ENCODE data around the gene COX18.
A peak's percentile ranks its signal among the peaks of the same experiment; 100 is the strongest.

Gene COX18

DNA sequence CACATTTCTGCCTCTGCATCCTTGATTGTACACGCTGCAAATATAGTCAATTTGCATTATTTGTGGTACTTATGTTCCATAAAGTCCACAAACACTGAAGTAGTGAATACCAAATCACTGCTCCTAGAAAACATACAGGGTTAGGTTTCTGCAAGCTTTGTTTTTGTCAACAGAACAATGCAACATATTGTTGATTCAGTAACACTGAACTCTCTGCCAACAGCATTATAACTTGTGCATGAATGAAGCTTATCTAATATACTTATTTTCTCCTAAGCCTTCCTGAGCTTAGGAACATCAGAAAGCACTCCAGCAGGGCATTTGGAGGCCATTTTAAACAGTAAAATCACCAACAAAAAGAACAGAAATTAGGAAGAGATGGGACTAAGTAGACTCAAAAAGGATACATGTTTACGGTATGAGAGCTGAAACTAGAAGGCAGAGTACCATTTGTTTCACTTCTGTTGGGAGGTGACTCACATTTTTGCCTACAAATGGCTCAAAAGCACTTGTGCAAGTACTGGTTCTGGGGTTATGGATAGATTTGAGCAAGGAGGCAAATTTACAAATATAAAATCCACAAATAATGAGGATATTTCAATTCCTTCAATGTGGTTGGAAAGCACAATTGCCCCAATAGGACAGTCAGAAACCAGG is 14.1 kb downstream of the COX18 start:
- in situ Hi-C loops (cut with MboI; ENCODE audit: low pct_unique_long_range_greater_than_20kb, low sequenced_read_pairs): no loop called here
- no peak for DNase-seq

DNA sequence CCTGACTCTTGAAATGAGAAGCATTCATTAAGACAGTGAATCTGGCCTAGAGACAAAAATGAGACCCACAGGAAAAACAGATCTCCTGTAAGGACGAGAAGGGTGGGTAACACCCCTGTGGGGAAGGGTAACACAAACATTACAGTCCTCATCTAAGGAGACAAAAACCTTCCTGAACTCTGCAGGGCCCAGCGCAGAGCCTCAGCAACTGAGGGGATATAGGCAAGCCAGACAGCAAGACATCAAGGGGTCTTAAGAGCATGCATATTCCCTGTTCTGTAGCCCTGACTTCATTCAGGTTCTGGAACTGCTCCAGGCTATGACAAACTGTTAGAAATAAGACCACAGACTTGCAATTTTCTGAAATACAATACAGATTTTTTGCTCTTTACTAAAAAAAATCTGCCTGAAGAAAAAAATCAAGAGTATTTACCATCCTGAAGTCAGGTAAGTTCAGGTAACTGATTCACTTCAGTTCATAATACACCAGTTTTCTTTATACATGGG is 15.5 kb downstream of the COX18 start:
- in situ Hi-C loops (cut with MboI; ENCODE audit: low pct_unique_long_range_greater_than_20kb, low sequenced_read_pairs): no loop called here
- DNase-seq: no peak

DNA sequence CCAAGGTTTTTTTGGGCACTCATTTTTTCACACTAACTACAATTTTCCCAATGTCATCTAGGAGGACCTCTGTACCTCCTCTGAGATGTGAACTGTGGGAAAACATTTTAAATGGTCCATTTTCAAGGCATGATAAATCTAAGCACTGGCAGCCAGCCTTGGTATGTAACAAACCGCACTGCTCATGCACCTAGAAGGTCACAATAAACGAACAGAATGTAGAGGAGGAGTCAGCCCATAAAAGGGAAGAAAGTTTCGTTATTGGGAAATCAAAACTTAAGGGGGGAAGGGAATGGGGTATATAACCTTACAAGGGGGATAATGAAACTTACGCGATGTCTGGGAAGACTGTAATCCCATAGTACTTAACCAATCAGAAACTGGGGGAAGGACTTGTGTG is 16.4 kb downstream of the COX18 start:
- in situ Hi-C loops (cut with MboI; ENCODE audit: low pct_unique_long_range_greater_than_20kb, low sequenced_read_pairs): no loop called here
- DNase-seq: no peak

DNA sequence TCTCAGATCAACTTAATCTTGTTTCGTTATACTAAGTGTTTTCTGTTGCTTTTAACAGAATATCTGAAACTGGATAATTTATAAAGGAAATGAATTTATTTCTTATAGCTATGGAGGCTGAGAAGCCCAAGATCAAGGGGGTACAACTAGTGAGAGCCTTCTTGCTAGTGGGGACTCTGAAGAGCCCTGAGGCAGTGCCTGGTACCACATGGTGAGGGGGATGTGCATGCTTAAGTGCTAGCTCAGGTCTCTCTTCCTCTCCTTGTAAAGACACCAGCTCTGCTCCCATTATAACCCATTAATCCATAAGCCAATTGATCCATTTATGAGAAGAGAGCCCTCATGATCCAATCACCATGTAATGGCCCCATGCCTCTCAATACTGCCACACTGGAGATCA is 17.9 kb downstream of the COX18 start:
- in situ Hi-C loops (cut with MboI; ENCODE audit: low pct_unique_long_range_greater_than_20kb, low sequenced_read_pairs): no loop called here
- no peak for DNase-seq

- in situ Hi-C loops (cut with MboI; ENCODE audit: low pct_unique_long_range_greater_than_20kb, low sequenced_read_pairs): no loop called here
- no peak for DNase-seq
Measured at GRCh38 chr4:73045879-73046278, 23.6 kb downstream of the COX18 start.

DNA sequence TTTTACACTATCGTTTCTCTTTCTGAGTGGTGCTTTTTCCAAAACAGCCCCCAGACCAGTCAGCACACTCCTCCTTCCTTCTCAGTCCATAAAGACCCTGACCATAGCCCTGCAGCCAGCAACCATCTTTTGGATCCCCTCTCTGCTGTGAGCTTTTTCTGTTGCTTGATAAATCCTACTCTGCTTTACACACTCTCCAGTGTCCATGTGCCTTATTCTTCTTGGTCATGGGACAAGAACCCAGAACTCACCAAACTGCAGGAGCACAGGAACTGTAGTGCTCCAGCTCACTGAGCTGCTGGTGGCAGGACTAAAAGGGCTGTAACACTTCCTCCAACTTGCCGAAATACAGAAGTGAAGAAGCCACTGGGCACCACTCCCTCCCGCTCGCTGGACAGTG is 32.5 kb downstream of the COX18 start:
- in situ Hi-C loops (cut with MboI; ENCODE audit: low pct_unique_long_range_greater_than_20kb, low sequenced_read_pairs): no loop called here
- DNase-seq: no peak

DNA sequence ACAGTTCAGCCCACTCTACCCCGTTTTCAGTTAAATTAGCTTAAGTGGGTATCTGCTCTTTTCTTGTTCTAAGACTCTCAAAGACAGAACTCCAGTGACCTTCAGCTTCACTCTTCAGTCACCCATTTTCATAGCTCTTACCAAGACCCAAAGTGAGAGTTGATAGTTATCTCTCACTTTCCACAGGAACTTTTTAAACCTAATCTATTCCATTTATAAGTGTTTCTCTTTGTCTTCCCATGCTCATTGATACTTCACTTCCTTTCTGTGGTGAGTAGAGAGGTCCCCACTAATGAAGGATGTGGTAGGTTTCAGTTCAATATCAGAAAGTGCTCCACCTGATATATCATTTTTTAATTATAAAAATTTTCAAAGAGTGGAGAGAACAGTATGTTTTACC is 33.4 kb downstream of the COX18 start:
- DNase-seq: no peak
- in situ Hi-C loops (cut with MboI; ENCODE audit: low pct_unique_long_range_greater_than_20kb, low sequenced_read_pairs): no loop called here

- DNase-seq: no peak
Measured at GRCh38 chr4:73034896-73035295, 34.6 kb downstream of the COX18 start.

DNA sequence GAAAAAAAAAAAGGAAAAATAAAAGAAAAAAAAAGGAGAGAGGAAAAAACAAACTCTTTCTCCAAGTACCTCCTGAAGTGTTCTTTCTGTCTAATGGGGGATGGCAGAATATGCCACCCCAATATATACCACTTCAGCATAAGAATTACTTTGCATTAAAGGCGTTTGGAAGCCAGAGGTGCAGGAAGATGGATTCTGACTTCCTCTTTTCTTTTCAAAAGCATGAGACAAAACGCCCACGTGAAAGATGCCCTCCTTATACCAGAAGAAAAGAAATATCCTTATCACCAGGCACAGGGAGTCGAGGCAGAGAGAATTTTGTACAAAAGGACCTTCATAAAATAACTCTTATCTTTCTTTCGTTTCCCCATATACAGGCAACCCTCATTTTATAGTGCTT is 40.9 kb downstream of the COX18 start:
- in situ Hi-C loops (cut with MboI; ENCODE audit: low pct_unique_long_range_greater_than_20kb, low sequenced_read_pairs): no loop called here
- DNase-seq: peak; percentile 20

More at GRCh38 chr4:73034896-73035295, 34.6 kb downstream of the COX18 start:
- in situ Hi-C loops (cut with MboI; ENCODE audit: low pct_unique_long_range_greater_than_20kb, low sequenced_read_pairs): no loop called here

- peak; percentile 60 for DNase-seq
- in situ Hi-C loops (cut with MboI; ENCODE audit: low pct_unique_long_range_greater_than_20kb, low sequenced_read_pairs): loop anchor here (25.0 kb wide), 1 partner anchor 709 kb away; no protein-coding TSS in a partner anchor
Measured at GRCh38 chr4:73021634-73022033, 47.9 kb downstream of the COX18 start.

GRCh38 chr4:73019462-73020047 is 50.0 kb downstream of the COX18 start:
- in situ Hi-C loops (cut with MboI; ENCODE audit: low pct_unique_long_range_greater_than_20kb, low sequenced_read_pairs): loop anchor here (25.0 kb wide), 1 partner anchor 707 kb away; no protein-coding TSS in a partner anchor
- peak; percentile 55 for DNase-seq

DNA sequence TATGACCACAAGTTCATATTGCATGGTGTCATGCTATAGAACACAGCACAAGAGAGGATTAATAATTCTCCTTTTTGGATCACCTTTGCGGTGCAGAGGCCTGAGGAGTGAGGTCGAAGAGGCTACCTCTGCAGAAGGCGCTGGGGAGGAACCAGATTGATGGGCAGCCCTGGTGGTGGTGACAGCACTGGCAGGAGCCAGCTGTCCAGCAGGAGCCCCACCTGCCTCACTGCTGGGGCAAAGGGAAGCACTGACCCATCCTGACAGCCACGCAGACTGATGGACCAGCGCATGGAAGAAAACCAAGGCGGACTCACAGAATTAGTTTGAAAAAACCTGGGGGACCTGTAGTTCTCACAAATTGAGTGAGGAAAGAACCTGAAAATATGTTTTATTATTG is 50.9 kb downstream of the COX18 start:
- in situ Hi-C loops (cut with MboI; ENCODE audit: low pct_unique_long_range_greater_than_20kb, low sequenced_read_pairs): loop anchor here (25.0 kb wide), 1 partner anchor 706 kb away; no protein-coding TSS in a partner anchor
- no peak for DNase-seq

DNA sequence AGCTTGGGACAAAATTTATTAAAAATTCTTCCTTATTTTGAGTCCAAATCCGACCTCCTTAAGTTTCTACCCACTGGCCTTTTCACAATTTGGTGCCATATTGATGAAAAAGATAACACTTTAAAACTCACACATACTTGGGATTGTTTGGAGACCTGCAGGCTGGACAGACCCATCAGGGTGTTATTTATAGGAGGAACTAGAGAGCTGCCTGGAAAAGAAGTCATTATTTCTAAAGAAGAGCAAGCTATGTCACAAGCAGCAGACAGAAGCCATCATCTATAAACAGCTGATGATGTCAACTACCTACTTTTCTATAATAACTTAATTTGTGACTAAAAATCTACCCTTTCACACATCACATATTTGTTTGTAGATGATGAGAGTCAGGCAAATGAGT is 56.2 kb downstream of the COX18 start:
- in situ Hi-C loops (cut with MboI; ENCODE audit: low pct_unique_long_range_greater_than_20kb, low sequenced_read_pairs): loop anchor here (25.0 kb wide), 1 partner anchor 701 kb away; no protein-coding TSS in a partner anchor
- no peak for DNase-seq

- in situ Hi-C loops (cut with MboI; ENCODE audit: low pct_unique_long_range_greater_than_20kb, low sequenced_read_pairs): loop anchor here (25.0 kb wide), 1 partner anchor 700 kb away; no protein-coding TSS in a partner anchor
- no peak for DNase-seq
Measured at GRCh38 chr4:73012673-73013072, 56.8 kb downstream of the COX18 start.

- DNase-seq: no peak
- in situ Hi-C loops (cut with MboI; ENCODE audit: low pct_unique_long_range_greater_than_20kb, low sequenced_read_pairs): loop anchor here (25.0 kb wide), 1 partner anchor 699 kb away; no protein-coding TSS in a partner anchor
Measured at GRCh38 chr4:73011629-73011985, 57.9 kb downstream of the COX18 start.

GRCh38 chr4:73010789-73011628 is 58.5 kb downstream of the COX18 start:
- in situ Hi-C loops (cut with MboI; ENCODE audit: low pct_unique_long_range_greater_than_20kb, low sequenced_read_pairs): loop anchor here (25.0 kb wide), 1 partner anchor 699 kb away; no protein-coding TSS in a partner anchor
- DNase-seq: no peak

DNA sequence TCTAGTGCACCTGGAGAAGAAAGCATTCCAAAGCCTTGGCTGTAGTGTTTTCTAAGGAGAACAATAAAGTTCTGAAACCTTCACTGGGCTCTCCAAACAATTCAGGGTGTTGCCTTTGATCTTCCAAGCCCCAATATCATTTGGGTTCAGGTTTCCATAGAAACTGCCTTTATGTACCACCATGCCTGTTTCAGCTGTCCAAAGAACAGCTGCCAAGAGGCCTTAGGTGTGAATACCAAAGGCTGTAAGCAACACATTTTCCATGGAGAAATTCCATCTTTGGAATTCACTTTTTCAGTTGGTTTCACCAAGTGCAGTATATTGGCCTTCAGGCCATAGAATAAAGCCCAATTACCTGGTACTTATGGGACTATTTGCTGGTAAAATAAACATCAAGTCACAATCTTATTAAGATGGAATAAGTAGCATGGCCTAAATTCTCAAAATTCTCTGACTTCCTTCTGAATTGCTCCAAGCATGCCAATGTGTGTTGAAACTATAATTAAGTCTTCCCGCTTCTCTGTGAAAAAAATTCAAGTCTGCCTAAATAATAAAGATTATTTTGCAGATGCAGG is 61.9 kb downstream of the COX18 start:
- in situ Hi-C loops (cut with MboI; ENCODE audit: low pct_unique_long_range_greater_than_20kb, low sequenced_read_pairs): loop anchor here (25.0 kb wide), 1 partner anchor 695 kb away; no protein-coding TSS in a partner anchor

GRCh38 chr4:73006286-73006990 is 63.1 kb downstream of the COX18 start:
- in situ Hi-C loops (cut with MboI; ENCODE audit: low pct_unique_long_range_greater_than_20kb, low sequenced_read_pairs): loop anchor here (25.0 kb wide), 1 partner anchor 694 kb away; no protein-coding TSS in a partner anchor

More for the DNA sequence above, 61.9 kb downstream of the COX18 start:
- DNase-seq: no peak

More at GRCh38 chr4:73006286-73006990, 63.1 kb downstream of the COX18 start:
- DNase-seq: no peak
